ENCODE data around the gene DLL4. TPM values are rescaled to one million over a fixed set of nuclear protein-coding genes. Genes with fewer than 3 reads are reported as not detected.

The DLL4 gene
- total RNA-seq, 1 donor from 2014 or later: not detected

- peaks cover 43% of the 10 kb centered on the region for H3K4me1 Mint-ChIP-seq
- peaks cover 69% of the 10 kb centered on the region for H3K36me3 Mint-ChIP-seq (ENCODE audit: low read depth)
- intact Hi-C loops (cut with micrococcal nuclease): loop anchor here (10.0 kb wide), 1 partner anchor 764 kb away; the partner anchor contains the start of gene MGA
- TF ChIP-seq, protein P1, sequence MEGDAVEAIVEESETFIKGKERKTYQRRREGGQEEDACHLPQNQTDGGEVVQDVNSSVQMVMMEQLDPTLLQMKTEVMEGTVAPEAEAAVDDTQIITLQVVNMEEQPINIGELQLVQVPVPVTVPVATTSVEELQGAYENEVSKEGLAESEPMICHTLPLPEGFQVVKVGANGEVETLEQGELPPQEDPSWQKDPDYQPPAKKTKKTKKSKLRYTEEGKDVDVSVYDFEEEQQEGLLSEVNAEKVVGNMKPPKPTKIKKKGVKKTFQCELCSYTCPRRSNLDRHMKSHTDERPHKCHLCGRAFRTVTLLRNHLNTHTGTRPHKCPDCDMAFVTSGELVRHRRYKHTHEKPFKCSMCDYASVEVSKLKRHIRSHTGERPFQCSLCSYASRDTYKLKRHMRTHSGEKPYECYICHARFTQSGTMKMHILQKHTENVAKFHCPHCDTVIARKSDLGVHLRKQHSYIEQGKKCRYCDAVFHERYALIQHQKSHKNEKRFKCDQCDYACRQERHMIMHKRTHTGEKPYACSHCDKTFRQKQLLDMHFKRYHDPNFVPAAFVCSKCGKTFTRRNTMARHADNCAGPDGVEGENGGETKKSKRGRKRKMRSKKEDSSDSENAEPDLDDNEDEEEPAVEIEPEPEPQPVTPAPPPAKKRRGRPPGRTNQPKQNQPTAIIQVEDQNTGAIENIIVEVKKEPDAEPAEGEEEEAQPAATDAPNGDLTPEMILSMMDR (IDR thresholded peaks at IDR 0.05): no peak
- POLR2A ChIA-PET: interaction anchor here (0.7 to 1.5 kb wide), 2 partner anchors 335 to 384 kb away, joined by 3 to 4 read pairs; no protein-coding TSS in a partner anchor
- ATAC-seq (ENCODE audit: low read depth) (no peak), DNase-seq (no peak)
- H3K27ac Mint-ChIP-seq: no peak overlapping the region
- no peaks in the 10 kb centered on the region for H3K9me3 Mint-ChIP-seq
- no peaks in the 10 kb centered on the region for H3K27me3 Mint-ChIP-seq
- CTCF ChIA-PET: interaction anchor here (7.7 kb wide), 1 partner anchor 43 kb away, joined by 54 read pairs; no protein-coding TSS in a partner anchor
- H3K4me3 Mint-ChIP-seq: no peak overlapping the region
Measured at GRCh38 chr15:40901053-40901443, 28.1 kb upstream of the DLL4 start.

DNA sequence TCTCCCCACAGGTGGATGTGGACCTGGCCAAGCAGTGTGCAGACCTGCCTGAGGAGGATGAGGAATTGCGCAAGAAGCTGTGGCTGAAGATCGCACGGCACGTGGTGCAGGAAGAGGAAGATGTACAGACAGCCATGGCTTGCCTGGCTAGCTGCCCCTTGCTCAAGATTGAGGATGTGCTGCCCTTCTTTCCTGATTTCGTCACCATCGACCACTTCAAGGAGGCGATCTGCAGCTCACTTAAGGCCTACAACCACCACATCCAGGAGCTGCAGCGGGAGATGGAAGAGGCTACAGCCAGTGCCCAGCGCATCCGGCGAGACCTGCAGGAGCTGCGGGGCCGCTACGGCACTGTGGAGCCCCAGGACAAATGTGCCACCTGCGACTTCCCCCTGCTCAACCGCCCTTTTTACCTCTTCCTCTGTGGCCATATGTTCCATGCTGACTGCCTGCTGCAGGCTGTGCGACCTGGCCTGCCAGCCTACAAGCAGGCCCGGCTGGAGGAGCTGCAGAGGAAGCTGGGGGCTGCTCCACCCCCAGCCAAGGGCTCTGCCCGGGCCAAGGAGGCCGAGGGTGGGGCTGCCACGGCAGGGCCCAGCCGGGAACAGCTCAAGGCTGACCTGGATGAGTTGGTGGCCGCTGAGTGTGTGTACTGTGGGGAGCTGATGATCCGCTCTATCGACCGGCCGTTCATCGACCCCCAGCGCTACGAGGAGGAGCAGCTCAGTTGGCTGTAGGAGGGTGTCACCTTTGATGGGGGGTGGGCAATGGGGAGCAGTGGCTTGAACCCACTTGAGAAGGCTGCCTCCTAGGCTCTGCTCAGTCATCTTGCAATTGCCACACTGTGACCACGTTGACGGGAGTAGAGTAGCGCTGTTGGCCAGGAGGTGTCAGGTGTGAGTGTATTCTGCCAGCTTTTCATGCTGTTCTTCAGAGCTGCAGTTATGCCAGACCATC lies 26.3 kb upstream of the DLL4 start:
- H3K9me3 Mint-ChIP-seq: no peaks in the 10 kb centered on the region
- H3K36me3 Mint-ChIP-seq (ENCODE audit: low read depth): peaks cover 53% of the 10 kb centered on the region
- ATAC-seq (ENCODE audit: low read depth) (no peak), DNase-seq (no peak)
- no peaks in the 10 kb centered on the region for H3K27me3 Mint-ChIP-seq
- peaks cover 48% of the 10 kb centered on the region for H3K4me1 Mint-ChIP-seq
- POLR2A ChIA-PET: interaction anchor here (0.6 to 4.9 kb wide), 5 partner anchors 8 to 337 kb away, joined by 4 to 33 read pairs (median 4); partner anchors contain the start of genes RAD51 and VPS18
- TF ChIP-seq, protein P1 (IDR thresholded peaks at IDR 0.05): no peak
- CTCF ChIA-PET: interaction anchor here (0.9 to 7.7 kb wide), 14 partner anchors 7 to 325 kb away, joined by 3 to 97 read pairs (median 4); partner anchors contain the start of genes CHAC1, DLL4 and VPS18
- peak overlapping the region; percentile 56 for H3K27ac Mint-ChIP-seq
- intact Hi-C loops (cut with micrococcal nuclease): loop anchor here (10.0 kb wide), 1 partner anchor 762 kb away; the partner anchor contains the start of gene MGA
- no peak overlapping the region for H3K4me3 Mint-ChIP-seq

DNA sequence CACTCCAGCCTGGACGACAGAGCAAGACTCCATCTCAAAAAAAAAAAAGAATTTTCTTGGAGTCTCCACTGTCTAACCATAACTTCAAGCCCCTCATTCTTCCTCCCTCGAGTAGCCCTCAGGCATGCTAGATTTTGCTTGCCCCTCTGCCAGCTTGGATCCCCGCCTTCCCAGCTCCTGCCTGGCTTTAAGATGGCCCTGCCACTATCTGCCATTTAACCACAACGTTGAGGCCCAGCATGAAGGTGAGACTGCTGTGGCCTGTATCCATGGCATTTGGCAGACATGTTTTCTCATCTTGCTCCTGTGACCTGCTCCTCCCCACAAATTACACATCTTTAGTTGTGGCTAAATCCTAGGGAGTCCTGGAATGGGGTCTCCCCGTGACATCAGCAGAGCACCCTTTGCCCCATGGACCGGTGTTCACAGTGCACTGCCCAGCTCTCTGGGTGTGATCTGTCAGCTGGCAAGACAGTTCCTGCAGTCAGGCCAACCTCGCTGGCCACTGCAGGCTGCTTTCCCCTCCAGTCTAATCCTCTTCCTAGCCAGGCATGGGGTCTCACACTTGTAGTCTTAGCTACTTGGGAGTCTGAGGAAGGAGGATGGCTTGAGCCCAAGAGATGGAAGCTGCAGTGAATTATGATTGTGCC lies 24.5 kb upstream of the DLL4 start:
- Mint-ChIP-seq H3K4me1 (peaks cover 52% of the 10 kb centered on the region), H3K27ac (peak overlapping the region; percentile 87), H3K27me3 (no peaks in the 10 kb centered on the region), H3K4me3 (no peak overlapping the region), H3K9me3 (no peaks in the 10 kb centered on the region), H3K36me3 (ENCODE audit: low read depth) (peaks cover 38% of the 10 kb centered on the region)
- POLR2A ChIA-PET: interaction anchor here (1.0 to 4.9 kb wide), 4 partner anchors 10 to 117 kb away, joined by 3 to 33 read pairs (median 12); partner anchors contain the start of genes CHAC1 and VPS18
- TF ChIP-seq, protein P1 (IDR thresholded peaks at IDR 0.05): no peak
- CTCF ChIA-PET: interaction anchor here (0.6 to 7.7 kb wide), 22 partner anchors 9 to 1000 kb away, joined by 3 to 97 read pairs (median 5); partner anchors contain the start of genes CHAC1, DLL4, NUSAP1 and OIP5
- intact Hi-C loops (cut with micrococcal nuclease): loop anchor here (1.0 to 10.0 kb wide), 6 partner anchors 108 to 907 kb away; partner anchors contain the start of genes MGA, NUSAP1 and OIP5
- ATAC-seq (ENCODE audit: low read depth) (no peak), DNase-seq (no peak)

GRCh38 chr15:40906091-40906990 lies 22.8 kb upstream of the DLL4 start:
- TF ChIP-seq, protein P1 (IDR thresholded peaks at IDR 0.05): peak; percentile 46
- ATAC-seq (ENCODE audit: low read depth) (peak; percentile 80), DNase-seq (peak; percentile 90)
- Mint-ChIP-seq H3K36me3 (ENCODE audit: low read depth) (peaks cover 22% of the 10 kb centered on the region), H3K27me3 (no peaks in the 10 kb centered on the region), H3K4me3 (peak overlapping the region; percentile 82), H3K27ac (peak overlapping the region; percentile 87), H3K4me1 (peaks cover 52% of the 10 kb centered on the region), H3K9me3 (no peaks in the 10 kb centered on the region)
- ChIA-PET POLR2A (interaction anchor here (0.8 to 4.9 kb wide), 11 partner anchors 11 to 801 kb away, joined by 3 to 33 read pairs (median 7); partner anchors contain the start of genes CHAC1, DLL4, INO80 and RAD51), CTCF (interaction anchor here (0.6 to 7.7 kb wide), 14 partner anchors 11 to 559 kb away, joined by 3 to 97 read pairs (median 12); partner anchors contain the start of genes CHAC1, CHP1, DLL4 and EXD1)
- intact Hi-C loops (cut with micrococcal nuclease): loop anchor here (1.0 to 10.0 kb wide), 5 partner anchors 20 to 758 kb away; partner anchors contain the start of genes INO80 and MGA
